HepG2 (cell line): ENCODE results near the gene TBC1D14.

Experiments
- CHCHD3 ChIP-seq: sonication (generic); formaldehyde crosslinking; IDR thresholded peaks from 2 replicates; pipeline ENCODE4 v1.8.0; 2022; ENCODE audit warnings: mild to moderate bottlenecking, missing genetic modification reagents, moderate library complexity
- KDM4B ChIP-seq: sonication (generic); formaldehyde crosslinking; IDR thresholded peaks from 2 replicates; pipeline ENCODE4 v1.4.0; 2020; ENCODE audit warnings: missing genetic modification reagents
- ZBTB21 ChIP-seq: sonication (generic); formaldehyde crosslinking; IDR thresholded peaks from 2 replicates; pipeline ENCODE4 v1.4.0; 2020; ENCODE audit warnings: missing genetic modification reagents
- ZMYM3 ChIP-seq: sonication (generic); formaldehyde crosslinking; IDR thresholded peaks from 2 replicates; pipeline ENCODE4 v1.5.1; 2020; ENCODE audit warnings: mild to moderate bottlenecking, missing genetic modification reagents
- ZNF841 ChIP-seq: sonication (generic); formaldehyde crosslinking; IDR thresholded peaks from 2 replicates; pipeline ENCODE4 v1.8.1; 2023; ENCODE audit warnings: missing genetic modification reagents, borderline replicate concordance
- TF ChIP-seq, protein P1 (sequence below): sonication (generic); formaldehyde crosslinking; IDR thresholded peaks from 2 replicates; pipeline ENCODE4 v1.4.0; 2020; ENCODE audit warnings: missing genetic modification reagents
- TF ChIP-seq, protein P2 (sequence below): sonication (generic); formaldehyde crosslinking; IDR thresholded peaks from 2 replicates; pipeline ENCODE4 v1.4.0; 2020; ENCODE audit warnings: missing genetic modification reagents, borderline replicate concordance

DNA sequence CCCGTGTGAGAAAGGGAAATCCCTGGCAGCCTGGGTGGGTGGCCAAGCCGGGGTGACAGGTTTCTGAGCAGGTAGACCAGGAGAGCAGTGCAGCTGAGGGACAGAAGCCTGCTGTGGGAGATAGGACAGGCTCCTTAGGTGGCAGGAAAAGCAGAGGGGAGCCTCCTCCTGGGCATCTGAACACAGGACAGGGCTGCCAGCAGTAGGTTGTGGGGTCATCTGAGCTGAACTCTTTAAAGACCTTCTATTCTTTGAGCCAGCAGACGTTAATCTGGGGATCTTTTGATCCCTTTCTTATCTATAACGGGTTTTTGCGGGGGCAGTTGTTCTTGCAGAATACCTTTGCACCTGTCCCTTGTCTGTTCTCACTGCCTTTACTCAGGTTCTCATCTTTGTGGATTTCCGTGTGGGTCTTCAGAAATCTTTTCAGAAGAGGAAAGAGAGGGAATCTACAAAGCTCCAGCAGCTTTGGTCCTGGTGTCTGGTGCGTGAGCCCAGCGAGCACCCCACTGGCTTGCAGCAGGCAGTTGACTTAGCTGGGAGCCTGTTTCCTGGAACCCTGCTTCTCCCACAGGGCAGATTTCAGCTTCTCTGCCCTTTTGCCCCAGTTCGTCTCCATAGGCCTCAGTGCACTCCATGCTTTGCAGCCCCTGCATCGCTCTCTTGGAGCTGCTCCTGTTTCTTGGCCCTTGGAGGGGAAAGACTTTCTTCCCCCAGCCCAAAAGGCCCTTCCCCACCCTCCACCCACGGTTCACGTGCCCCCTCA lies 97.7 kb downstream of the TBC1D14 start:
- TF ChIP-seq ZNF841 (CRISPR knock-in tag) (no peak), ZBTB21 (CRISPR knock-in tag) (no peak), KDM4B (CRISPR knock-in tag) (no peak), ZMYM3 (CRISPR knock-in tag) (no peak), CHCHD3 (CRISPR knock-in tag) (no peak)
- TF ChIP-seq, protein P1, sequence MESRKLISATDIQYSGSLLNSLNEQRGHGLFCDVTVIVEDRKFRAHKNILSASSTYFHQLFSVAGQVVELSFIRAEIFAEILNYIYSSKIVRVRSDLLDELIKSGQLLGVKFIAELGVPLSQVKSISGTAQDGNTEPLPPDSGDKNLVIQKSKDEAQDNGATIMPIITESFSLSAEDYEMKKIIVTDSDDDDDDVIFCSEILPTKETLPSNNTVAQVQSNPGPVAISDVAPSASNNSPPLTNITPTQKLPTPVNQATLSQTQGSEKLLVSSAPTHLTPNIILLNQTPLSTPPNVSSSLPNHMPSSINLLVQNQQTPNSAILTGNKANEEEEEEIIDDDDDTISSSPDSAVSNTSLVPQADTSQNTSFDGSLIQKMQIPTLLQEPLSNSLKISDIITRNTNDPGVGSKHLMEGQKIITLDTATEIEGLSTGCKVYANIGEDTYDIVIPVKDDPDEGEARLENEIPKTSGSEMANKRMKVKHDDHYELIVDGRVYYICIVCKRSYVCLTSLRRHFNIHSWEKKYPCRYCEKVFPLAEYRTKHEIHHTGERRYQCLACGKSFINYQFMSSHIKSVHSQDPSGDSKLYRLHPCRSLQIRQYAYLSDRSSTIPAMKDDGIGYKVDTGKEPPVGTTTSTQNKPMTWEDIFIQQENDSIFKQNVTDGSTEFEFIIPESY, result no peak
- TF ChIP-seq, protein P2, sequence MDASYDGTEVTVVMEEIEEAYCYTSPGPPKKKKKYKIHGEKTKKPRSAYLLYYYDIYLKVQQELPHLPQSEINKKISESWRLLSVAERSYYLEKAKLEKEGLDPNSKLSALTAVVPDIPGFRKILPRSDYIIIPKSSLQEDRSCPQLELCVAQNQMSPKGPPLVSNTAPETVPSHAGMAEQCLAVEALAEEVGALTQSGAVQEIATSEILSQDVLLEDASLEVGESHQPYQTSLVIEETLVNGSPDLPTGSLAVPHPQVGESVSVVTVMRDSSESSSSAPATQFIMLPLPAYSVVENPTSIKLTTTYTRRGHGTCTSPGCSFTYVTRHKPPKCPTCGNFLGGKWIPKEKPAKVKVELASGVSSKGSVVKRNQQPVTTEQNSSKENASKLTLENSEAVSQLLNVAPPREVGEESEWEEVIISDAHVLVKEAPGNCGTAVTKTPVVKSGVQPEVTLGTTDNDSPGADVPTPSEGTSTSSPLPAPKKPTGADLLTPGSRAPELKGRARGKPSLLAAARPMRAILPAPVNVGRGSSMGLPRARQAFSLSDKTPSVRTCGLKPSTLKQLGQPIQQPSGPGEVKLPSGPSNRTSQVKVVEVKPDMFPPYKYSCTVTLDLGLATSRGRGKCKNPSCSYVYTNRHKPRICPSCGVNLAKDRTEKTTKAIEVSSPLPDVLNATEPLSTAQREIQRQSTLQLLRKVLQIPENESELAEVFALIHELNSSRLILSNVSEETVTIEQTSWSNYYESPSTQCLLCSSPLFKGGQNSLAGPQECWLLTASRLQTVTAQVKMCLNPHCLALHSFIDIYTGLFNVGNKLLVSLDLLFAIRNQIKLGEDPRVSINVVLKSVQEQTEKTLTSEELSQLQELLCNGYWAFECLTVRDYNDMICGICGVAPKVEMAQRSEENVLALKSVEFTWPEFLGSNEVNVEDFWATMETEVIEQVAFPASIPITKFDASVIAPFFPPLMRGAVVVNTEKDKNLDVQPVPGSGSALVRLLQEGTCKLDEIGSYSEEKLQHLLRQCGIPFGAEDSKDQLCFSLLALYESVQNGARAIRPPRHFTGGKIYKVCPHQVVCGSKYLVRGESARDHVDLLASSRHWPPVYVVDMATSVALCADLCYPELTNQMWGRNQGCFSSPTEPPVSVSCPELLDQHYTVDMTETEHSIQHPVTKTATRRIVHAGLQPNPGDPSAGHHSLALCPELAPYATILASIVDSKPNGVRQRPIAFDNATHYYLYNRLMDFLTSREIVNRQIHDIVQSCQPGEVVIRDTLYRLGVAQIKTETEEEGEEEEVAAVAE, result no peak
